ENCODE results near the gene CAPN3. TPM values are rescaled to one million over a fixed set of nuclear protein-coding genes. Genes with fewer than 3 reads are reported as not detected.
"Not testable (repeated sequence)": the region's sequence is repeated elsewhere in the genome, so short reads cannot be mapped to it uniquely, and the experiment has no call there.

Gene CAPN3
- 10 to 100 TPM; 12.9 to 13.8 TPM for total RNA-seq
- long read RNA-seq, partial matches to known transcripts = 0 of 1 reads
- long read RNA-seq, other reads (novel, unspliced or antisense) = 1 of 1 reads

DNA sequence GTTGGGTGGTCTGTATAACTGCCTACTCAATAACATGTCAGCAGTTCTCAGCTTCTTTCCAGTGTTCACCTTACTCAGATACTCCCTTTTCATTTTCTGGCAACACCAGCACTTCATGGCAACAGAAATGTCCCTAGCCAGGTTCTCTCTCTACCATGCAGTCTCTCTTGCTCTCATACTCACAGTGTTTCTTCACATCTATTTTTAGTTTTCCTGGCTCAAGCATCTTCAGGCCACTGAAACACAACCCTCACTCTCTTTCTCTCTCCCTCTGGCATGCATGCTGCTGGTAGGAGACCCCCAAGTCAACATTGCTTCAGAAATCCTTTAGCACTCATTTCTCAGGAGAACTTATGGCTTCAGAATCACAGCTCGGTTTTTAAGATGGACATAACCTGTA lies at the start of gene CAPN3:
TSS of gene CAPN3 (plus strand) at position 253 of the 400 bp plus-strand sequence. CDS start 305 bp downstream, outside the sequence.
- ATAC-seq (no peak), DNase-seq (no peak)
- intact Hi-C loops (cut with DNase I, micrococcal nuclease) = no loop called here

DNA sequence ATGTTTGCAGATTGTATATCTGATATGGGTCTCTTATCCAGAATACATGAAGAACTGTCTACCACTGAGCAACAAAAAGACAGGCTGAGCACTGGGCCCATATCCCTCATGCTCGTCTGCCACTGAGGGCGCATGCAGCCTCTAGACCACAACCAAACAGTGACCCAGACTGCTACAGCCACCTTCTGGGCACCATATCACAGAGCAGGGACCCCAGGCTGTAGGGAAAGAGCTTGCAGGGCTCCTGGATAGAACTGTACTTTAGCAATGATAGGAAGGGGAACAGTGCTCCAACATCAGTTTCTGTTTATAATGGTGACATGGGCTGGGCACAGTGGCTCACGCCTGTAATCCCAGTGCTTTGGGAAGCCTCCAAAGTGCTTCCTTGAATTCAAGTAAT lies 45.8 kb upstream of the CAPN3 start:
- intact Hi-C loops (cut with DNase I, micrococcal nuclease) = no loop called here
- ATAC-seq = peak; percentile 29
- no peak for DNase-seq

DNA sequence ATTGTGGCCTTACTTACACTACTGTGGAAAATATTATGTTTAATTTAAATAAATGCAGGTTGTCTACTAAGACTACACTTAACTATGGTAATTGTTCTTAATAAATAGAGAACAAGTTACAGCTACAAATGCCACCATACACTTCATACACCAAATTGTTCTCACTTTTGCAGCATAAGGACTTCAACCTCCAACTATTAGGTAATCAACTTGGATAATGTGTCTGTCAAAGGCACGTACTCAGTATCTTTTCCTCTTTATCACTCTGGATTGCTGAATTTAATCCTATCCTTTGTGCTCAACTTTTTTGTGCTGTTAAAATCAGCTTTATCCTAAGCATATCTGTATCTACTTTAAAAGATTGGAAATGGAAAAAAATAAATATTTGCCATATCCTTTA lies 44.5 kb upstream of the CAPN3 start:
- DNase-seq (no peak), ATAC-seq (peak; percentile 40)
- intact Hi-C loops (cut with DNase I, micrococcal nuclease) = no loop called here

DNA sequence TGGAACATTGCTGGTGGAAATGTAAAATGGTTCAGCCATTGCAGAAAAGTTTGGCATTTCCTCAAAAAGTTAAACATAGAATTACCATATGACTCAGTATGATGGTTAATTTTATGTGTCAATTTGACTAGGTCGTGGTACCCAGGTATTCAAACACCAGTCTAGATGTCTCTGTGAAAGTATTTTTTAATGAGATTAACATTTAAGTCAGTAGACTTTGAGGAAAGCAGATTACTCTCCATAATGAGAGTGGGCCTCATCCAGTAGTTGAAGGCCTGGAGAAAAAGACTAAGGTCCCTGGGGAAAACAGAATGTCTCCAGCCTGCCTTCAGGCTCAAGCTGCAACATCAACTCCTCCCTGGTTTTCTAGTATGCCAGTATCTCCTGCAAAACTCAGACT lies 43.8 kb upstream of the CAPN3 start:
- DNase-seq = no peak
- intact Hi-C loops (cut with DNase I, micrococcal nuclease) = no loop called here
- no peak for ATAC-seq

DNA sequence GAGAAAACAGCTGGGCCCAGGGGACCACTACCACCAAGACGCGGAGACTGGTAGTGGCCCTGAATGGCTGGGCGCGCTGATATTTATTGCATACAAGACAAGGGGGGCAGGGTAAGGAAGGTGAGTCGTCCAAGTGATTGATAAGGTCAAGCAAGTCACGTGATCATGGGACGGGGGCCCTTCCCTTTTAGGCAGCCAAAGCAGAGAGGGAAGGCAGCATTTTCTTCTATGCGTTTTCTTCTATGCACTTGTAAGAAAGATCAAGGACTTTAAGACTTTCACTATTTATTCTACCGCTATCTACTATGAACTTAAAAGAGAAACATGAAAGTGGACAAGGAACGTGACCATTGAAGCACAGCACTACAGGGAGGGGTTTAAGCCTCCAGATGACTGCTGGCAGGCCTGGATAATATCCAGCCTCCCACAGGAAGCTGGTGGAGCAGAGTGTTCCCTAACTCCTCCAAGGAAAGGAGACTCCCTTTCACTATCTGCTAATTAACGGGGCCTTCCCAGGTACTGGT lies 43.0 kb upstream of the CAPN3 start:
- intact Hi-C loops (cut with DNase I, micrococcal nuclease); DNase-seq; ATAC-seq: not testable (repeated sequence)

DNA sequence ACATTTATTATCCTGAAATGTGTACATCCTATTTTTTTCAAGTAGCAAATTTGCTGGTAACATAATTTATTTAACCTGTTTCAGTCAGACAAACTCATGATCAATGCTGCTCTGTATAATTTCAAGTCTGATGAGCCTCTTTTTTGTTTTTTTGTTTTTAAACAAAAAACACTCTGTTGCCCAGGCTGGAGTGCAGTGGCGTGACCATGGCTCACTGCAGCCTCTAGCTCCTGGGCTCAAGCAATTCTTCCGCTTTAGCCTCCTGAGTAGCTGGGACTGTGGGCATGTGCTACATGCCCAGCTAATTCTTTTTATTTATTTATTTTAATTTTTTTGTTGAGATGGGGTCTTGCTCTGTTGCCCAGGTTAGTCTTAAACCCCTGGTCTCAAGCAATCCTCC lies 40.1 kb upstream of the CAPN3 start:
- DNase-seq (no peak), ATAC-seq (no peak)
- intact Hi-C loops (cut with DNase I, micrococcal nuclease) = no loop called here

DNA sequence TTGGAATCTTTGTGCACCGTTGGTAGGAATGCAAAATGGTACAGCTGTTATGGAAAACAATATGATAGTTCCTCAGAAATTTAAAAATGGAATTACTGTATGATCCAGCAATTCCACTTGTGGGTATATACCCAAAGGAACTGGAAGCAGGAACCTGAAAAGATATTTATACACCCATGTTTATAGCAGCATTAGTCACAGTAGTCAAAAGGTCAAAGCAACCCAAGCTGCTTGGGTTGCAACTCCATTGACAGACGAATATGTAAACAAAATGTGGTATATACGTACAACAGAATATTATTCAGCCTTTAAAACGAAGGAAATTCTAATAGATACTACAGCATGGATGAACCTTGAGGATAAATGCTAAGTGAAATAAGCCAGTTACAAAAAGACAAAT lies 35.0 kb upstream of the CAPN3 start:
- no peak for DNase-seq
- ATAC-seq = peak; percentile 78
- intact Hi-C loops (cut with DNase I, micrococcal nuclease) = no loop called here

DNA sequence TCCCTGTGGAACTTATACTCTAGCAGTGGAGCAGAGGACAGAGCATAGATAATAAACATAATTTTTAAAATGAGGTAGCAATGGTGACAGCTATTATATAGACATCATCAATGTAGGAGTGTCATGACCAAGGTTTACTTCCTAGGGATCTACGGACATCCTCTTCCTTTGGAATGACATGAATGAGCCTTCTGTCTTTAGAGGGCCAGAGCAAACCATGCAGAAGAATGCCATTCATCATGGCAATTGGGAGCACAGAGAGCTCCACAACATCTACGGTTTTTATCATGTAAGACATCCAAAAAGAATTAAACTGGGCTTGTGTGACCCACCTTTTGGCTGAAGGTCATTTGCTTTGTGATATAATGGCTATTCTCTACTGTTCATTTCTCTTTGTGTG lies 30.1 kb upstream of the CAPN3 start:
- no peak for DNase-seq
- no peak for ATAC-seq
- intact Hi-C loops (cut with DNase I, micrococcal nuclease) = no loop called here

DNA sequence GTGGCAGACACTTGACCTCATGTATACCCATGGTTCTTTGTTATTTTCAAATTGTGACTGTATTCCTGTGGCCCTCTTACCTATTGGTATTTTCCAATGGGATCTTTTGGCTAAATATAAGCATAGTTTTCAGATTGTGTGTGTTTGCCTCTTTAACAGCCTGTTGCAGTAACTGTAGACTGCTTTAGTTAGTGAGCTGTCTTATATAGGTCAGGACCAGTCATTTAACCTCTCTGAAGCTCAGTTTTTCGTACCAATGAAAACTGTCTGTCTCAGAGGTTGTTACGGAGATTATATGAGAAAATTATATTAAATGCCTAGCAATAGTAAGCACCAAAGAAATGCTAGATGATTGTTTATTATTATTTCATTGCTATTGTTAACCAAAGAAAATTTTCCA lies 29.3 kb upstream of the CAPN3 start:
- intact Hi-C loops (cut with DNase I, micrococcal nuclease) = no loop called here
- DNase-seq = no peak
- ATAC-seq = no peak

DNA sequence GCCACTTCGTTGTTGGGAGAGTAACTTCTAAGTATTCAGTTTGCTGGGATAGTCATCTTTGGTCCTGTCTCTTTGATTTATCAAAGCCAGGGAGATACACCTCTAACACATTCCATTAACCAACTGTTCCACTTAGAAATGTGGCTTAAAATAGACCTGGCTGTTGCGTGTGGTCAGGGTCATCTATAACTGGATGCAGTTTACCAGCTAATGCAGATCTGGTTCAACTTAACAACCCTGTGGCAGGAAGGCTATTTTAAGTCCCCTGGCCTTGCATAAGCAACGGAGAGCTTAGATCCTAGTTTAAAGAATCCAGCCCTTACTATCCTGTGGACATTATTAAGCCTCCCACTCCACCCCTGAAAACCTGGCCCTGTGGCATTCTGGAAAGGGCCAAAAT lies 28.1 kb upstream of the CAPN3 start:
- ATAC-seq (no peak), DNase-seq (no peak)
- intact Hi-C loops (cut with DNase I, micrococcal nuclease) = no loop called here

DNA sequence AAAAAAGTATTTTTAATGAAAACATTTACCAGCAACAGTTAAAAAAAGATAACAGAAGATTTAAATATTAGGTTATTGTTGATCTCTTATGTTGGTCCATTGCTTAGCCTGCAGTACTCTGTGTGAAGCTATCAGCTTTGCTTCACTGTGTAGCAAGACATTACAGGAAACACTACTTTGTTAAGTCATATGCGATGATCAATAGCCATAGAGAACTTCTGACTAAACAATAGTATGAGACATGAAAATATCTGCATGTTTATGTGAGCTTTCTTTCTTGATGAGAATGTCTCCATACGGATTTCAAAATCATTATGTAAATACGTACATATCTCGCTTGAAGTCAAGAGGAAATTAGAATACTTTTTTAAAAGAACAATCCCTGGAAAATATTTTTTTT lies 27.0 kb upstream of the CAPN3 start:
- no peak for ATAC-seq
- no peak for DNase-seq
- intact Hi-C loops (cut with DNase I, micrococcal nuclease) = no loop called here

DNA sequence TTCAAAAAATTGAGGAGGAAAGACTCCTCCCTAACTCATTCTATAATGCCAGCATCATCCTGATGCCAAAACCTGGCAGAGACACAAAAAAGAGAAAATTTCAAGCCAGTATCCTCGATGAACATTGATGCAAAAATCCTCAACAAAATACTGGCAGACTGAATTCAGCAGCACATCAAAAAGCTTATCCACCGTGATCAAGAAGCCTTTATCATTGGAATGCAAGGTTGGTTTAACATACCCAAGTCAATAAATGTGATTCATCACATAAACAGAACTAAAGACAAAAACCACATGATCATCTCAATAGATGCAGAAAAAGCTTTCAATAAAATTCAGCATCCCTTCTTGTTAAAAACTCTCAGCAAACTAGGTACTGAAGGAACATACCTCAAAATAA lies 24.2 kb upstream of the CAPN3 start:
- DNase-seq (no peak), ATAC-seq (no peak)
- intact Hi-C loops (cut with DNase I, micrococcal nuclease) = no loop called here

DNA sequence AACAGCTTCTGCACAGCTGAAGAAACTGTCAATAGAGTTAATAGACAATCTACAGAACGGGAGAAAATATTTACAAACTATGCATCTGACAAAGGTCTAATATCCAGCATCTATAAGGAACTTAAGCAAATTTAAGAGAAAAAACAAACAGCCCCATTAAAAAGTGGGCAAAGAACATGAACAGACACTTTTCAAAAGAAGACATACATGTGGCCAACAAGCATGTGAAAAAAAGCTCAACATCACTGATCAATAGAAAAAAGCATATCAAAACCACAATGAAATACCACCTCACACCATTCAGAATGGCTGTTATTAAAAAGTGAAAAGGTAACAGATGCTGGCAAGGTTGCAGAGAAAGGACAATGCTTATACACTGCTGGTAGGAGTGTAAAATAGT lies 22.7 kb upstream of the CAPN3 start:
- intact Hi-C loops (cut with DNase I, micrococcal nuclease); DNase-seq; ATAC-seq: not testable (repeated sequence)

DNA sequence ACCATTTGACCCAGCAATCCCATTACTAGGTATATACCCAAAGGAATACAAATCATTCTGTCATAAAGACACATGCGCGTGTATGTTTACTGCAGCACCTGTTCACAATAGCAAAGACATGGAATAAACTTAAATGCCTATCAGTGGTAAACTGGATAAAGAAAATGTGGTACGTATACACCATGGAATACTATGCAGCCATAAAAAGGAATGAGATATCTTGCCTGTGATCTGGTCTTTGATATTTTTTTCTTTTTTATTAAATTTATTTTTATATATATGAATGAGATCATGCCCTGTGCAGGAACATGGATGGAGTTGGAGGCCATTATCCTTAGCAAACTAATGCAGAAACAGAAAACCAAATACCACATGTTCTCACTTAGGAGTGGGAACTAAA lies 22.2 kb upstream of the CAPN3 start:
- intact Hi-C loops (cut with DNase I, micrococcal nuclease); ATAC-seq: not testable (repeated sequence)

DNA sequence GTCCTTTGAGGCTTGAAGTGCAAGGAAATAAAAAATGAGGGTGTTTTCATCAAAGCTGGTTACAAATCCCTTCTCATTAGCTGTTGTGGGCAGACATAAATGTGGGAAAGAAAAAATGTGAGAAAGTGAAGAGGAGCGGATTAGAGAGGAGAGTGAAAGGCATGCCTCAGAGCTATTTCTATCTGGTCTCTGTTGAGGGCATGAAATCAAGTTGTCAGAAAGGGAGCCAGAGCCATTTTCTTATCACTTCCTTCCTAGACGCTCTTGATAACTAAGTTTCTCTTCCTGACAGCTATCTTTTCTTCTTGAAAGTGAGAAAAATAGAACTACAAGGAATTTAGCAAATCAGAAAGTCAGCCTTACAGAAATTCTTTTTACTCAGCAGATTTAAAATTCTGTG lies 20.8 kb upstream of the CAPN3 start:
- no peak for ATAC-seq
- no peak for DNase-seq
- intact Hi-C loops (cut with DNase I, micrococcal nuclease) = no loop called here

More for the DNA sequence above, 22.2 kb upstream of the CAPN3 start:
- DNase-seq = not testable (repeated sequence)

DNA sequence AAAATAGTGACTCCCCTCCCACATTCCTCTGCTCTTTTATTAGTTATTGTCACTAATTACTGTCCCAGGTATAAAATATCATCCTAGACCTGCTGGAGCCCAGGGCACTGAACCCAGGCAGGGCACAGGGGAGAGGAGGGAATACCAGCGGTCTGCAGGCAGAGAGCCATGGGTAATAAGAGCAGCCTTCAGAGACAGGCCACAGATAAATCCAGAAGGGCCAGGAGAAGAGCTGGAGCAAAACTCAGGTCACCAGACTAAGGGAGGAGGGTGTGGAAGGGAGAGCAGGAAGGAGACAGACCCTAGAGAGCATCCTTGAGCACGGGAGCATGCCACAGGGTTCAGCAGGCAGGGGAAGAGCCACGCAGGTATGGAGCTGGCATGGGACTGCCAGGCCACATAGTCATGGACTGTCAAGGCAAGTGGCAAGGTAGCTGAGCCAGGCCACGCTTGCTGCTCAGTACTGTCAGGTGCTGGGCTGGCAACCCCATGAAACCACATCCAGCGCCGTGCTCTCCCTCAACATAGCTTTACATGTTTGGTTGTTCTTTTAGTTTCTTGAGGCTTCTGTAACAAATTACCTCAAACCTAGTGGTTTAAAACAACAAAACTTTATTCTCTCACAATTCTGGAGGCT lies 15.6 kb upstream of the CAPN3 start:
- ATAC-seq (no peak), DNase-seq (no peak)

DNA sequence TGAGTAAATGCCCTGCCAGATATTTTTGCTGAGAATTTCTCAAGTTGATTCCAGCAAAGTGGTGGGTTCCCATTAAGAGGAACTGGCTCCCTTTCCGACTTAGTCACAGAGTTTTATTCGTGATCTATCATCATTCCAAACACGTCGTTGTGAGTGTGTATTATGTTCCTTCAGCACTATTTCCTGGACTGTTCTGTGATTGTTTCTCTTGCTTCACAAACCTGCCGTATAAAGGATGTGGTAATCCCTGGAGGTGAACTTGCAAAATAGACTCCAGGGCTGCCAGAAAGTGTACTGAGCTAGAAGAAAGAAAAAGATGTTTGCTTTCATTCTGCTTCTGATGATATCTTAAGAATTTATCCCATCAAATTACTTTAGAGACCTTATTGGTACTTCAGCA lies 14.5 kb upstream of the CAPN3 start:
- DNase-seq (no peak), ATAC-seq (no peak)
- intact Hi-C loops (cut with DNase I, micrococcal nuclease) = no loop called here

More for the DNA sequence above, 15.6 kb upstream of the CAPN3 start:
- intact Hi-C loops (cut with DNase I, micrococcal nuclease) = no loop called here

DNA sequence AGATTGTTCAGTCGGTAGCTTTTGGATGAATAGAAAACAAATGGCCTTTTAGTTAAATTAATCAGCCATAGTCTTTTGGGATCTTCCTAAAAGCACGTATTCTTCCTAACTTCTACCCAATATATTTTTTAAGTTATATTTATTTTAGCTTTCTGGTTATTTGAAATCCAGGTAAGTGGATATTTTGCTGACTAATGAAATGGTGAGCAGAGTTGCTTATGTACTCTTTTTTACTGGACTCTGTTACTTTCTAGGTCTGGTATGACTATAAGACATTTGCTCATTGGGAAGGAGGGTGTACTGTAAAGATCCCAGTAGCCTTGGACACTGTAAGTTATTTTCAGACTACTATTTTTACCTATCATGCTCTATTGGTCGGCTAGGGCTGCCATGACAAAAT lies 13.8 kb upstream of the CAPN3 start:
- ATAC-seq (no peak), DNase-seq (no peak)
- intact Hi-C loops (cut with DNase I, micrococcal nuclease) = no loop called here

DNA sequence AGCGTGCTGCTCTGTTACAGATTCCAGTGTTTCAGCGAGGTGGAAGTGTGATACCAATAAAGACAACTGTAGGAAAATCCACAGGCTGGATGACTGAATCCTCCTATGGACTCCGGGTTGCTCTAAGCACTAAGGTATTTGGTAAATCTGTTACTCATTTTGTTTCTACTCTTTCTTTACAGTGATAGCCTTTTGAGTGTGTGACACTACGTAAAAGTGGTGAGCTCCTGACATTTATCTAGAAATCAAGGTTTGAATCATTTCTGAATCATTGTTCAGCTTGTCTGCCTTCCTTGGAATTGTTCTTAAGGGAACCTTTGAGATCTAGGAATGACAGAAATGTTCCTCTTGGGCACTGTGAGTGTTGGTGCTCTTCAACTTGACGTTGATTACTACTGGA lies 11.2 kb upstream of the CAPN3 start:
- no peak for DNase-seq
- no peak for ATAC-seq
- intact Hi-C loops (cut with DNase I, micrococcal nuclease) = no loop called here

DNA sequence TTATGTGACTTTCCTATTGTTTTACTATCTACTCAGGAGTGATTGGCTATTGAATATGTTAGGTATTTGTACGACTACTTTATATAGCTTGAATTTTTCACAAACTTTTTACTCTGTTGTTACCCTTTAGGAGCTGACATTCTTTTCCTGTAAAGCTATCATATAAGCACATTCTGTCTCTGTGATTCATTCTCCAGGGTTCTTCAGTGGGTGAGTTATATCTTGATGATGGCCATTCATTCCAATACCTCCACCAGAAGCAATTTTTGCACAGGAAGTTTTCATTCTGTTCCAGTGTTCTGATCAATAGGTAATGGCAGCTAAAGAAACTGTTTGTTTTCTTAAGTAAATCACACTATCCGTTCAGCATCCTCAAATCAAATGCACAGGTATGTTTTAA lies 10.1 kb upstream of the CAPN3 start:
- DNase-seq (no peak), ATAC-seq (no peak)
- intact Hi-C loops (cut with DNase I, micrococcal nuclease) = no loop called here

DNA sequence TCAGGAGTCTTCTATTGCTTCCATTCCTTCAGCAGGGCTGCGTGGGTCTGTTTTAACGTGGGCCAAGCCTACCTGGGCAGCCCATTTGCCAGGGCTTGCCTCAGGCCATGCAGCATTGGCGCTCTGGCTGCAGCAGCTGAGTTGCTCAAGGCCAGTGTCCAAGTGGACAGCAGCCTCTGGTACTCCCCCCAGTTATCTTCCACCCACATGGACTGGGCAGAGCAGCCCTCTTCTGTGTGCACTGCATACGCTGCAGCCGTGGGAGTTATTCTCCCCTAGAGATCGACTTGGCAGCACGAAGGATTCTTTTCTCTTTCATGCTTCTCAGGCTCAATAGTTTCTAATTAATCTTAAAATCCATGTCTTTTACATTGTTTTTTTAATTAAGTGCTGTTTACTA lies 6.9 kb upstream of the CAPN3 start:
- ATAC-seq (no peak), DNase-seq (no peak)
- intact Hi-C loops (cut with DNase I, micrococcal nuclease) = no loop called here

Measured in left colon (tissue), 2 donors.